Measurements from ENCODE around the gene TBC1D22A. TPM values are rescaled to one million over a fixed set of nuclear protein-coding genes. Genes with fewer than 3 reads are reported as not detected.

Gene TBC1D22A
- total RNA-seq, 2 experiments from 2014 or later, result 47.2 to 49.1 TPM

DNA sequence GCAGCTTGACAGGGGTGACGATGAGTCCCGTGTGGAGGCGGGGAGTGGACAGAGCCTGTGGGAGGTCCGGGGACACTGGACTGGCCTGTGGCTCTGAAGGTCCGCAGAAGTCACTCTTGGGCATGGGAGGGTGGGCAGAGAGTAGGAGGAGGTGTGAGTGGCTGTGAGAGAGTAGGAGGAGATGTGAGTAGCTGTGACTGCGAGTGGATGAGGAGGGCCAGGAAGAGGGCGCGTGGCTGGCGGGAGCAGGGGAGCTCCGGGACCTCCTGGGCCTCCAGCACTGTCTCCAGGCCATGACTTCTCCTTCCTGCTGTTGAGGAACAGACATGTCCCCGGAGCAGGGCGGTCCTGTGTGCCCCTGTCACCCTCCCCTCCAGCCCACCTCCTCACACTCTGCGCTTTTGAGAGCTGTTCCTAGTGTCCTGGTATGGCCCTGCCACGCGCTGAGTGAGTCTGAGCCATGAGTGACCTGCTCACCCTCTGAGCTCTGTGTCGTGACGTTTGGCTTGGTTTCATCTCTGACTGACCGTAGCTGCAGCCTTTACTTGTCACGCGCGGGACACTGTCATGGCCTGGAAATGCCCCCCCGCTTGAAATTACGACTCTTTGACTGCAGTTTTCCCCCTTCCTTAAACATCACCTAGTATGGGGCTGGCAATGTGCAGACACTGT lies 391.5 kb downstream of the TBC1D22A start:
- Mint-ChIP-seq H3K27ac (no peak overlapping the region), H3K4me3 (no peak overlapping the region), H3K4me1 (peaks cover 7% of the 10 kb centered on the region), H3K9me3 (no peaks in the 10 kb centered on the region), H3K27me3 (no peaks in the 10 kb centered on the region), H3K36me3 (peaks cover 2% of the 10 kb centered on the region)
- DNase-seq (no peak), ATAC-seq (ENCODE audit: low read depth) (no peak)
- POLR2A ChIA-PET, result no interaction called here

GRCh38 chr22:47154621-47155081 lies 392.2 kb downstream of the TBC1D22A start:
- H3K4me1 Mint-ChIP-seq, result peaks cover 7% of the 10 kb centered on the region
- H3K4me3 Mint-ChIP-seq, result no peak overlapping the region
- no peak overlapping the region for H3K27ac Mint-ChIP-seq
- POLR2A ChIA-PET, result no interaction called here
- H3K36me3 Mint-ChIP-seq, result peaks cover 2% of the 10 kb centered on the region
- H3K9me3 Mint-ChIP-seq, result no peaks in the 10 kb centered on the region
- H3K27me3 Mint-ChIP-seq, result no peaks in the 10 kb centered on the region
- DNase-seq (no peak), ATAC-seq (ENCODE audit: low read depth) (no peak)

- Mint-ChIP-seq H3K4me3 (no peak overlapping the region), H3K36me3 (peaks cover 2% of the 10 kb centered on the region), H3K4me1 (peaks cover 7% of the 10 kb centered on the region), H3K9me3 (no peaks in the 10 kb centered on the region), H3K27me3 (no peaks in the 10 kb centered on the region), H3K27ac (no peak overlapping the region)
- ATAC-seq (ENCODE audit: low read depth) (no peak), DNase-seq (no peak)
- POLR2A ChIA-PET, result no interaction called here
Measured at GRCh38 chr22:47155131-47155885, 392.9 kb downstream of the TBC1D22A start.

- ATAC-seq (ENCODE audit: low read depth) (no peak), DNase-seq (no peak)
- H3K36me3 Mint-ChIP-seq, result peaks cover 2% of the 10 kb centered on the region
- no peak overlapping the region for H3K27ac Mint-ChIP-seq
- no peaks in the 10 kb centered on the region for H3K9me3 Mint-ChIP-seq
- POLR2A ChIA-PET, result no interaction called here
- no peak overlapping the region for H3K4me3 Mint-ChIP-seq
- no peaks in the 10 kb centered on the region for H3K27me3 Mint-ChIP-seq
- peaks cover 3% of the 10 kb centered on the region for H3K4me1 Mint-ChIP-seq
Measured at GRCh38 chr22:47155912-47156311, 393.5 kb downstream of the TBC1D22A start.

GRCh38 chr22:47156352-47157092 lies 394.1 kb downstream of the TBC1D22A start:
- Mint-ChIP-seq H3K4me3 (no peak overlapping the region), H3K27me3 (no peaks in the 10 kb centered on the region), H3K27ac (no peak overlapping the region), H3K9me3 (no peaks in the 10 kb centered on the region), H3K4me1 (no peaks in the 10 kb centered on the region), H3K36me3 (peaks cover 2% of the 10 kb centered on the region)
- ATAC-seq (ENCODE audit: low read depth) (no peak), DNase-seq (no peak)
- POLR2A ChIA-PET, result no interaction called here

GRCh38 chr22:47157093-47157420 lies 394.6 kb downstream of the TBC1D22A start:
- Mint-ChIP-seq H3K27me3 (no peaks in the 10 kb centered on the region), H3K27ac (no peak overlapping the region), H3K4me1 (no peaks in the 10 kb centered on the region), H3K4me3 (no peak overlapping the region), H3K9me3 (no peaks in the 10 kb centered on the region), H3K36me3 (peaks cover 1% of the 10 kb centered on the region)
- POLR2A ChIA-PET, result no interaction called here
- ATAC-seq (ENCODE audit: low read depth) (no peak), DNase-seq (no peak)

DNA sequence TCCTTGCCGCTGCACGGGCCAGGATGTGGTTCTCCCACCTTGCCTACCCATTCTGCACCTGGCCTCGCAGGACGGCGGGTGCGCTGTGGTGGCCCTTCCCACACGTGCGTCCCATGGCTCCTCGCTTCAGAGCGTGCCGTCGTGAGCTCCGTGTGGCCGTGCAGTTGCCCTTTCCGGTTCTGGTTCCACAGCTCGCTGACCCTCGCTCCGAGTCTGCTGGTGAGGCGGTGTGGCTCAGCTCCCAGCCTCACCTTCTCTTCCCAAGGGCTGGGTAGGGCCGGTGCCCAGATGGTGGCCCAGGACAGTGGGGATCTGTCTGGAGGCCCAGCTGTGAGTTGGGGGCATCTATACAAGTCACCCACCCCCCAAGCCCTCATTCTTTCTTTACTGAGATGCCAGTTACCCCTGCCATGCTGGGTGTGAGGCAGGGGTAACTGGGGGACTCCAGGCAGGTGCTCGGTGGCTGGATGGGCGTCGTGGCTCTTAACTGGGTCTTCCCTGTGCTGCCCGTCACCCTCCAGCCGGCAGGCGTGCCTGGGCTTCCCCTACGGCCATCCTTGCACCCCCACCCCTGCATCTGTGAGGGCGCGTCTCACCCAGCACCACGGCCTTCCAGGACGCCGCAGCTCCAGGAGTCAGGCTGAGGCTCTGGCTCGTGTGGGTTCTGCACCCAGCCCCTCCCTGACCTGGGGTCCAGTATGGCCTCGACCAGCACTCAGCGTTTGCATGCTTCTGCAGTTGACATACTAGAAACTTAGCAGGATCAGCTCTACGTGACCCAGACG lies 395.2 kb downstream of the TBC1D22A start:
- POLR2A ChIA-PET, result no interaction called here
- H3K9me3 Mint-ChIP-seq, result no peaks in the 10 kb centered on the region
- H3K36me3 Mint-ChIP-seq, result no peaks in the 10 kb centered on the region
- H3K27ac Mint-ChIP-seq, result no peak overlapping the region
- H3K27me3 Mint-ChIP-seq, result no peaks in the 10 kb centered on the region
- H3K4me3 Mint-ChIP-seq, result no peak overlapping the region
- no peak for DNase-seq
- H3K4me1 Mint-ChIP-seq, result no peaks in the 10 kb centered on the region
- ATAC-seq (ENCODE audit: low read depth), result no peak

- no peak for ATAC-seq (ENCODE audit: low read depth)
- POLR2A ChIA-PET, result no interaction called here
- H3K36me3 Mint-ChIP-seq, result no peaks in the 10 kb centered on the region
- no peaks in the 10 kb centered on the region for H3K4me1 Mint-ChIP-seq
- no peak for DNase-seq
- H3K4me3 Mint-ChIP-seq, result no peak overlapping the region
- H3K27ac Mint-ChIP-seq, result no peak overlapping the region
- no peaks in the 10 kb centered on the region for H3K9me3 Mint-ChIP-seq
- no peaks in the 10 kb centered on the region for H3K27me3 Mint-ChIP-seq
Measured at GRCh38 chr22:47158457-47158856, 396.0 kb downstream of the TBC1D22A start.

DNA sequence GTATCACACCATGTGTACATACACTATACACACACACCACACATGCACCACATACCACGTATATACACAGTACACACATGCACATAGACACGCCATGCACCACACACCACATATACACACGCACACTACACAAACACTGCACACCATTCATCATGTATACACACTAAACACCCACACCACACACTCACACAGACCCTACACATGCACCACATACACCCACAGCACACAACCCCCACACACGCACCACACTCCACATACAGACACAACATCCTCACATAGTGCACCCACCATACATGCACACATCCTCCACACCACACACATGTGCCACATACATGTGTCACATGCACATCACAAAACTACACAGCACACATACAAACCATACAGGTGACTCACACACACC lies 397.1 kb downstream of the TBC1D22A start:
- Mint-ChIP-seq H3K4me1 (no peaks in the 10 kb centered on the region), H3K4me3 (no peak overlapping the region), H3K36me3 (no peaks in the 10 kb centered on the region), H3K27ac (no peak overlapping the region), H3K27me3 (no peaks in the 10 kb centered on the region), H3K9me3 (no peaks in the 10 kb centered on the region)
- POLR2A ChIA-PET, result no interaction called here
- no peak for ATAC-seq (ENCODE audit: low read depth)
- DNase-seq, result no peak

DNA sequence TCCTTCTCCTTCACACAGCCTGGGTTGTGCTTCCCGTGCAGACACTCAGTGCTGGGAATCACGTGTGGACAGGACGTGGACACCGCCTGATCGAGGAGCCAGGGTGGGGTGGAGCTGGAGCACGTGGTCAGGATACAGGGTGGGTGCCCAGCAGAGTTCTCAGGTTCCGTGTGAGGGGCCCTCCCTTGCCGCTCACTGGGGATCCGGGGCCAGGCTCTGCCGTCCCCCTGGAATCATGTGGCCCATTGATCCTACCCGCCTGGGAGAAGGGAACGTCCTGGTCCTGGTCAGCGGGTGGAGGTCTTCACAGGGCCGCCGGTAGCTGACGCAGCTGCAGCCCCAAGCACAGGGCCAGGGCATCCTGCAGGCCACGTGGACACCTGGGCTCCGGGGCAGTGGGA lies 397.7 kb downstream of the TBC1D22A start:
- H3K4me3 Mint-ChIP-seq, result no peak overlapping the region
- no peaks in the 10 kb centered on the region for H3K27me3 Mint-ChIP-seq
- H3K4me1 Mint-ChIP-seq, result no peaks in the 10 kb centered on the region
- ATAC-seq (ENCODE audit: low read depth) (no peak), DNase-seq (no peak)
- POLR2A ChIA-PET, result no interaction called here
- H3K27ac Mint-ChIP-seq, result no peak overlapping the region
- no peaks in the 10 kb centered on the region for H3K9me3 Mint-ChIP-seq
- H3K36me3 Mint-ChIP-seq, result no peaks in the 10 kb centered on the region

- no peaks in the 10 kb centered on the region for H3K36me3 Mint-ChIP-seq
- H3K27me3 Mint-ChIP-seq, result no peaks in the 10 kb centered on the region
- POLR2A ChIA-PET, result no interaction called here
- H3K4me1 Mint-ChIP-seq, result no peaks in the 10 kb centered on the region
- DNase-seq (no peak), ATAC-seq (ENCODE audit: low read depth) (no peak)
- no peak overlapping the region for H3K27ac Mint-ChIP-seq
- H3K9me3 Mint-ChIP-seq, result no peaks in the 10 kb centered on the region
- no peak overlapping the region for H3K4me3 Mint-ChIP-seq
Measured at GRCh38 chr22:47160781-47161520, 398.5 kb downstream of the TBC1D22A start.

DNA sequence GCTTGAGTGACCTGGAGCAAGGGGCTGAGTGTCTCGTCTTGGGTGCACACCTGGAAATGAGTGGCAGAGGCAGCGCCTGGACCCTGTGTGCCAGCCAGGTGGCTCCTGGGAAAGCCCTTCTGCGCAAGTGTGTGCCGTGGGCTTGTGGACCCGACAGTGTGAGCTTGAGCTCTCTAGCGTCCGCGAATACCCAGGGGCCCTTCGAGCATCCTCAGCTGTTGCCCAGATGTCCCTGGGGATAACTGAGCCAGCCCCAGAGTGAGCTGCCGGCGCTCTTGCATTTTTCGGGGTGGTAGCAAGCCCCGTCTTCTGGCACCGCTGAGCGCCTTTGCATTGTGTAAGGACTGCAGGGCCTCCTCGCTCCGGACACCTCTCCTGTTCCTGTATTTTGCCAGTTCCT lies 399.2 kb downstream of the TBC1D22A start:
- Mint-ChIP-seq H3K4me1 (no peaks in the 10 kb centered on the region), H3K9me3 (no peaks in the 10 kb centered on the region), H3K27me3 (no peaks in the 10 kb centered on the region), H3K36me3 (no peaks in the 10 kb centered on the region), H3K4me3 (no peak overlapping the region), H3K27ac (no peak overlapping the region)
- POLR2A ChIA-PET, result no interaction called here
- DNase-seq (peak; percentile 11), ATAC-seq (ENCODE audit: low read depth) (no peak)

GRCh38 chr22:47162865-47163264 lies 400.4 kb downstream of the TBC1D22A start:
- peak; percentile 17 for DNase-seq
- H3K36me3 Mint-ChIP-seq, result no peaks in the 10 kb centered on the region
- H3K4me1 Mint-ChIP-seq, result no peaks in the 10 kb centered on the region

More at GRCh38 chr22:47162865-47163264, 400.4 kb downstream of the TBC1D22A start:
- Mint-ChIP-seq H3K27ac (peak overlapping the region; percentile 60), H3K9me3 (no peaks in the 10 kb centered on the region), H3K27me3 (no peaks in the 10 kb centered on the region), H3K4me3 (no peak overlapping the region)
- no peak for ATAC-seq (ENCODE audit: low read depth)
- POLR2A ChIA-PET, result no interaction called here
